NCI-H524 treated with DMSO at 0.1 percent for 48 hours (cell line): ENCODE results near the gene RNF31.
"Not testable (repeated sequence)": the region's sequence is repeated elsewhere in the genome, so short reads cannot be mapped to it uniquely, and the experiment has no call there.

Experiments used
- DNase-seq: peaks from one replicate; lab custom pipeline; 2025; lab: John Stamatoyannopoulos, UW

Gene RNF31

GRCh38 chr14:24202538-24202937 lies 55.2 kb downstream of the RNF31 start:
- DNase-seq: not testable (repeated sequence)

GRCh38 chr14:24203249-24203886 lies 56.1 kb downstream of the RNF31 start:
- not testable (repeated sequence) for DNase-seq

DNA sequence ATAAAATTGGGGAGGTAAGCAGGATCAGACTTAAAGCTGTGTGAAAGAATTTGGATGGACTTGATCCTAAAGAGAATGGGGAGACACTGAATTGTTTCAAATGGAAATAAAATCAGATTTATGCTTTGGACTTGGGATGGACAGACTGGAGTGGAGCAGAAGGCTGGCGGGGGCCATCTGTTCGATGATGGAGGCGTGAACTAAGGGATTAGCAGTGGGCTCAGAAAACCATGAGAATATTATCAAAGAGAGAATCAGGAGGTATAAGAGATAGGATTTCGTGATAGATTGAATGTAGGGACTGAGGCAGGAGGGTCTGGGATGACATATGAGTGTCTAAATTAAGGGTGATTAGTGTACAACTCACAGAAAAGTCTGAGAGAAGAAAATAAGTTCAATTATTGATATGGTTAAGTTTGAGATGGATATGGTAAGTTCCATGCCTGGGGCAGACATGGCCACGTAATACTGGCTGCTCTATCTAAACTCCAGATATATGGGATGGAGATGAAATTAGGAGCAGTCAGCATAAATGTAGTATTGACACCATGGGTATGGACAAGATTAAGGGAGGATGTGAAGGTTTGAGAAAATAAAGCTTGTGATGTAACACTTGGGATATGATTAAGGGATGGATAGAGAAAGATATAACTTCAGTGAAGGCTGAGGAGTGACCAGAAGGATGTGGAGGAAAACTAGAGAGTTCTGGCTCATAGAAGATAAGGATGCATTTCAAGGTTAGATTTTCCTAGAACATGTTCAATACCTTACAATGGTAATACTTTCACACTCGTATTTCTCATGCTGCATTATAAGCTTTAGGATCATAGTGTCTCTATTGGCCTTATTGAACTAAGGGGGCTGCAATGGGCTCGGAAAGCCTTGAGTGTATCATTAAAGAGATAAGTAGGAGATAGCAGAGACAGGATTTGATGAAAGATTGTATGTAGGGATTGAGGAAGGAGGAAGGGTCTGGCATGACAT lies 57.2 kb downstream of the RNF31 start:
- peak; percentile 67 for DNase-seq

GRCh38 chr14:24206260-24207103 lies 59.2 kb downstream of the RNF31 start:
- no peak for DNase-seq

DNA sequence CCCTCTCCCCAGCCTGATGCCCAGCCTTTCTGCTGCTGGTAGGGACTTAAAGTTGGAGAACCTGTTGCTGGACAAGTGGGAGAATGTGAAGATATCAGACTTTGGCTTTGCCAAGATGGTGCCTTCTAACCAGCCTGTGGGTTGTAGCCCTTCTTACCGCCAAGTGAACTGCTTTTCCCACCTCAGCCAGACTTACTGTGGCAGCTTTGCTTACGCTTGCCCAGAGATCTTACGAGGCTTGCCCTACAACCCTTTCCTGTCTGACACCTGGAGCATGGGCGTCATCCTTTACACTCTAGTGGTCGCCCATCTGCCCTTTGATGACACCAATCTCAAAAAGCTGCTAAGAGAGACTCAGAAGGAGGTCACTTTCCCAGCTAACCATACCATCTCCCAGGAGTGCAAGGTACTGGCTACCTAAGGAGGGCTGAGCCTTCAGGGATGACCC lies 59.8 kb downstream of the RNF31 start:
- no peak for DNase-seq

- no peak for DNase-seq
These were observed 60.3 kb downstream of the RNF31 start for GRCh38 chr14:24207625-24208024.
